ENCODE data around the gene RRN3.
"Not testable (repeated sequence)": the region's sequence is repeated elsewhere in the genome, so short reads cannot be mapped to it uniquely, and the experiment has no call there.

Gene RRN3

GRCh38 chr16:15025234-15025951 lies 68.7 kb downstream of the RRN3 start:
- DNase-seq: peak in 2 of 3 donors; percentile 25 to 35

DNA sequence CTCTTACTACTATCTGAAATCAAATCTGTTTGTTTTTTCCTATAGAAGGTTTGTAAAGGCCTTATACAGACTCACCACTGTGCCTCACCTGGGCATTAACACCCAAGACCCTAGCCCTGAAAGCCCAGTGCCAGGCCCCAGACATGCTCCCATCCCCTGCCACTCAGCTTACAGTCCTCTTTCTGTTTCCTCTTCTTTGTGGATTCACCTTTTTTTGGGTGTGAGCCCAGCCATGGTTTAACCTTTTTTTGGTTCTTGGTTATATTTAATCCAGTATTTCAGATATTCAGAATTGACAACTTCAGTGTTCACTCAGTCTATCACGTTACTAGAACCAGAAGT lies 69.2 kb downstream of the RRN3 start:
- not testable (repeated sequence) for DNase-seq

DNA sequence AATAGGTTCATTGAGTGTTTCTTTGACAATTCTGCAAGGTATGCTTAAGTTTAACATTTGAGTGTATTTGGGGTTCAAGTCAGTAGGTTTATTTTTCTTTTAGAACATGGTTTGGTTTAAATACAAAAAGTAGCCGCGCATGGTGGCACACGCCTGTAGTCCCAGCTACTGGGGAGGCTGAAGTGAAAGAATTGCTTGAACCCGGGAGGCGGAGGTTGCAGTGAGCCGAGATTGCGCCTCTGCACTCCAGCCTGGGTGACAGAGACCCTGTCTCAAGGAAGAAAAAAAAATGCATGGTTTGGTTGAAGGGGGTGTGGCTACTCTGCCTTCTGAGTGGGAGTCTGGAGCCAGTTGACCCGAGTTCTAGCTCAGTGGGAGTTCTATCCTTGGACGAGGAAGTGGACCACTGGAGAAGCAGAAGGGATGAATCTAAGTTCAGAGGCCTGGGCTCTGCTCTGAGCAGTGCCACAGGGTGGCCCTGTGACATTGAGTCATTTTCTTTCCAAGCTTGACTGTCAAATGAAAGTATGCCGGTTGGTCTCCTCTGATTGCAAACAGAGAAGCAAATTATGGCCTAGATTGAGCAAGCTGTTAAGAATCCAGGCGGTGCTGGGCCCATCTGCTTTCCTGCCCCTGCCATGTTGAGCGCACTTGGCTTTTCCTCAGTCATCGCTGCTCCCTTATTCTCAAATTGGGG lies 70.5 kb downstream of the RRN3 start:
- peak; percentile 77 to 80 (median 79) for DNase-seq

DNA sequence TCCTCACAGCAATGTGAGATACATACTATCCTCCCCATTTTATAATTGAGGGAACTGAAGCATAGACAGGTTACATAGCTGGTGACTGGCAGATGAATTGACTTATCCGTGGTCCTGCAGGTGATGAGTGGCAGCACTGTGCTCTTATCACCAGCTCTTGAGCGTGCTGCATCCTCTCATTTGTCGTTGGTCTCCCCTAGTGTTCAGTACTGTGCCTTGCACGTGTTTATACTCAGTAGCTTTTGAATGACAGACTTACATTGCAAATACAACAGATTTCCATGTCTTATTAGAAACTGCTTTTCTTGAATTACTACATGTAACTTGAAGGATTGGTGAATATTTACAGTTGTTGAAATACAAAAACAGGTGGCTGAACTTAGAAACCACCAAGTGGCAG lies 71.9 kb downstream of the RRN3 start:
- peak; percentile 32 to 53 (median 44) for DNase-seq

- not testable (repeated sequence) for DNase-seq
These were observed 72.6 kb downstream of the RRN3 start for GRCh38 chr16:15021429-15021828.

- peak; percentile 40 to 54 (median 48) for DNase-seq
These were observed 77.0 kb downstream of the RRN3 start for GRCh38 chr16:15016951-15017580.

DNA sequence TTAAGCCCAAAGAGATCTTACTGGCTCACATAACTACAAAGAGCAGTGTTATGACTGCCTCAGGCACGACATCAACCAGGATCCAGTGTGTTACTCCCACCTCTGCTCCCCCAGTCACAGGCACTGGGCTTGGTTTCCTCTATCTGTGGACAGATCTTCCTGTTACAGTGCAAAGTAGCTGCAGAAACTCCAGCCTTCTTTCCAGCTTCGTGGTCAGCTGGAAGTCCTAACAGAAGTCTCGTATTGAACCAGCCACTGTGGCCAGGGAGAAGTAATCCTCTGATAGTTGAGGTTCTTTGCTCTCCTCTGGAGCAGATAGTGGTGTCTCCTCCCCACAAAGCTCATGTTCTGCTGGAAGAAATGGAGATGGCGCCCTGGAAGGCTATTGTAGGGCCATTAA lies 77.7 kb downstream of the RRN3 start:
- DNase-seq: peak; percentile 57 to 59 (median 57)

- DNase-seq: not testable (repeated sequence)
These were observed 78.4 kb downstream of the RRN3 start for GRCh38 chr16:15015671-15016070.

DNA sequence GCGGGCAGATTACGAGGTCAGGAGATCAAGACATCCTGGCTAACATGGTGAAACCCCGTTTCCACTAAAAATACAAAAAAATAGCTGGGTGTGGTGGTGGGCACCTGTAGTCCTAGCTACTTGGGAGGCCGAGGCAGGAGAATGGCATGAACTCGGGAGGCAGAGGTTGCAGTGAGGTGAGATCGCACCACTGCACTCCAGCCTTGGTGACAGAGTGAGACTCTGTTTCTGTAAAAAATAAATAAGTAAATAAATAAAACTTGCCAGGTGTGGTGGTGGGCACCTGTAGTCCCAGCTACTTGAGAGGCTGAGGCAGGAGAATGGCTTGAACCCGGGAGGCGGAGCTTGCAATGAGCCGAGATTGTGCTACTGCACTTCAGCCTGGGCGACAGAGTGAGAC lies 81.1 kb downstream of the RRN3 start:
- DNase-seq: not testable (repeated sequence)

Data from suppressor macrophage treated with lipopolysaccharide for 1 hour (primary cell).